Loucy (cell line): Measurements from ENCODE around the gene TAS2R38.

ENCODE experiments used
- H2AFZ ChIP-seq: fragments of 200-600 bp; sonication (generic); 2 replicates; pipeline ENCODE4 v1.6.0; 2016; ENCODE audit warnings: antibody characterized with exemption, mild to moderate bottlenecking, low read length, moderate library complexity
- H3F3A ChIP-seq: fragments of 200-600 bp; 2 replicates; pipeline ENCODE4 v1.6.0; 2016; ENCODE audit warnings: antibody characterized with exemption, low read depth, mild to moderate bottlenecking
- H3K27me3 ChIP-seq: fragments of 200-600 bp; sonication (generic); 2 replicates; pipeline ENCODE4 v1.6.1; 2014; ENCODE audit warnings: low read length, mild to moderate bottlenecking; ENCODE audit not compliant: insufficient read depth, poor library complexity, severe bottlenecking
- H3K36me3 ChIP-seq: fragments of 200-600 bp; sonication (generic); 2 replicates; pipeline ENCODE4 v1.6.1; 2016; ENCODE audit warnings: low read length; ENCODE audit not compliant: insufficient read depth
- H3K4me1 ChIP-seq: fragments of 200-600 bp; sonication (generic); 2 replicates; pipeline ENCODE4 v1.5.1; 2014; ENCODE audit warnings: low read length, mild to moderate bottlenecking; ENCODE audit not compliant: insufficient read depth, poor library complexity, severe bottlenecking
- H3K4me2 ChIP-seq: fragments of 200-600 bp; sonication (generic); 2 replicates; pipeline ENCODE4 v1.6.0; 2014; ENCODE audit warnings: antibody characterized with exemption, low read length, low read depth, mild to moderate bottlenecking; ENCODE audit not compliant: poor library complexity, severe bottlenecking
- H3K4me3 ChIP-seq: fragments of 200-600 bp; sonication (generic); 2 replicates; pipeline ENCODE4 v1.5.1; 2014; ENCODE audit warnings: low read length, mild to moderate bottlenecking, mixed read lengths; ENCODE audit not compliant: poor library complexity, severe bottlenecking
- H3K79me2 ChIP-seq: fragments of 200-600 bp; sonication (generic); 2 replicates; pipeline ENCODE4 v1.6.1; 2014; ENCODE audit warnings: low read length; ENCODE audit not compliant: insufficient read depth
- H3K9ac ChIP-seq: fragments of 200-600 bp; sonication (generic); 2 replicates; pipeline ENCODE4 v1.6.0; 2014; ENCODE audit warnings: mild to moderate bottlenecking, low read depth, low read length, moderate library complexity; ENCODE audit not compliant: poor library complexity, severe bottlenecking
- H3K9me2 ChIP-seq: fragments of 200-600 bp; sonication (generic); replicated peaks from 2 replicates; pipeline ENCODE4 v1.6.1; 2016; ENCODE audit warnings: low read depth, low read length, mixed read lengths
- H3K9me3 ChIP-seq: fragments of 200-600 bp; sonication (generic); 2 replicates; pipeline ENCODE4 v1.6.1; 2014; ENCODE audit warnings: mild to moderate bottlenecking, antibody characterized with exemption, low read length, low read depth; ENCODE audit not compliant: insufficient read depth
- H4K20me1 ChIP-seq: fragments of 200-600 bp; sonication (generic); 2 replicates; pipeline ENCODE4 v1.6.0; 2014; ENCODE audit warnings: antibody characterized with exemption, low read length, mild to moderate bottlenecking; ENCODE audit not compliant: insufficient read depth, poor library complexity, severe bottlenecking
- EZH2phosphoT487 ChIP-seq: fragments of 200-600 bp; IDR thresholded peaks from 2 replicates; pipeline ENCODE4 v1.6.1; 2018; ENCODE audit warnings: antibody characterized with exemption, mild to moderate bottlenecking, moderate library complexity, borderline replicate concordance
- TF ChIP-seq, protein P1 (sequence below): fragments of 200-600 bp; sonication (generic); conservative IDR thresholded peaks from 2 replicates; pipeline ENCODE4 v1.5.1; 2014; ENCODE audit warnings: mild to moderate bottlenecking, antibody characterized with exemption, low read length

The TAS2R38 gene

DNA sequence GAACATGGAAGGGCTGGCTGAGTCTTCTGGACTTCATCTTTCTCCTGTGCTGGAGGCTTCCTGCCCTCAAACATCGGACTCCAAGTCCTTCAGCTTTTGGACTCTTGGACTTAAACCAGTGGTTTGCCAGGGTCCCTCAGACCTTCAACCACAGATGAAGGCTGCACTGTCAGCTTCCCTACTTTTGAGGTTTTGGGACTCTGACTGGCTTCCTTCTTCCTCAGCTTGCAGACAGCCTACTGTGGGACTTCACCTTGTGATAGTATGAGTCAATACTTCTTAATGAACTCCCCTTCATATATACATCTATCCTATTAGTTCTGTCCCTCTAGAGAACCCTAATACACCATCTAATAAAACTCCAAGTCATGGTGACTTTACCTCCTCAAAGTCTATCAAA, 22.8 kb downstream of the TAS2R38 start:
- H3K4me2 ChIP-seq, result no peak overlapping the region

DNA sequence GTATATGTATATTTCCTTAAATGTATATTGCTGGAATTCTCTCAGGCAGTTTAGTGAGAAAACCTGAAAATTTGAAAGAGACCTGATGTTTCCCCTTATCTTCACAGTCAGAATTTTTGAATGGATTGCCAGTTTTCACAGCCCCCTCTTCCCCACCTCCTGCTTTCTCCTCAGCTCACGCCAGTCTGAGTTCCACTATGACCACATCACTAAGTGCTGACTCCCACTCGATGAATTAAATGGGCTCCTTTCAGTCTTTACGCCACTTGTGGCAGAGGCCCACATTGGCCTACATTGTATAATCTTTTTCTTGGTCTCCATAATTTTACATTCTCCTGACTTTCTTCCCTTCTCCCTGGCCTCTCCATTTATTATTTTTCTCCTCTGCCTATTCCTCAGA, 23.7 kb downstream of the TAS2R38 start:
- no peaks in the 10 kb centered on the region for H4K20me1 ChIP-seq
- H3K9me2 ChIP-seq, result no peaks in the 10 kb centered on the region
- H2AFZ ChIP-seq, result no peak overlapping the region
- H3K9me3 ChIP-seq, result no peaks in the 10 kb centered on the region
- TF ChIP-seq, protein P1, sequence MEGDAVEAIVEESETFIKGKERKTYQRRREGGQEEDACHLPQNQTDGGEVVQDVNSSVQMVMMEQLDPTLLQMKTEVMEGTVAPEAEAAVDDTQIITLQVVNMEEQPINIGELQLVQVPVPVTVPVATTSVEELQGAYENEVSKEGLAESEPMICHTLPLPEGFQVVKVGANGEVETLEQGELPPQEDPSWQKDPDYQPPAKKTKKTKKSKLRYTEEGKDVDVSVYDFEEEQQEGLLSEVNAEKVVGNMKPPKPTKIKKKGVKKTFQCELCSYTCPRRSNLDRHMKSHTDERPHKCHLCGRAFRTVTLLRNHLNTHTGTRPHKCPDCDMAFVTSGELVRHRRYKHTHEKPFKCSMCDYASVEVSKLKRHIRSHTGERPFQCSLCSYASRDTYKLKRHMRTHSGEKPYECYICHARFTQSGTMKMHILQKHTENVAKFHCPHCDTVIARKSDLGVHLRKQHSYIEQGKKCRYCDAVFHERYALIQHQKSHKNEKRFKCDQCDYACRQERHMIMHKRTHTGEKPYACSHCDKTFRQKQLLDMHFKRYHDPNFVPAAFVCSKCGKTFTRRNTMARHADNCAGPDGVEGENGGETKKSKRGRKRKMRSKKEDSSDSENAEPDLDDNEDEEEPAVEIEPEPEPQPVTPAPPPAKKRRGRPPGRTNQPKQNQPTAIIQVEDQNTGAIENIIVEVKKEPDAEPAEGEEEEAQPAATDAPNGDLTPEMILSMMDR, result no peak
- no peak for TF ChIP-seq EZH2phosphoT487
- peaks cover 4% of the 10 kb centered on the region for H3K4me1 ChIP-seq
- H3K9ac ChIP-seq, result no peak overlapping the region
- H3K79me2 ChIP-seq, result no peaks in the 10 kb centered on the region
- no peaks in the 10 kb centered on the region for H3K27me3 ChIP-seq
- H3F3A ChIP-seq, result no peaks in the 10 kb centered on the region
- no peaks in the 10 kb centered on the region for H3K36me3 ChIP-seq
- no peak overlapping the region for H3K4me3 ChIP-seq
- no peak overlapping the region for H3K4me2 ChIP-seq

More for the DNA sequence above, 22.8 kb downstream of the TAS2R38 start:
- H3K9me3 ChIP-seq, result no peaks in the 10 kb centered on the region
- H3K4me3 ChIP-seq, result no peak overlapping the region
- no peaks in the 10 kb centered on the region for H3K27me3 ChIP-seq
- no peaks in the 10 kb centered on the region for H4K20me1 ChIP-seq
- no peak overlapping the region for H3K9ac ChIP-seq
- peaks cover 3% of the 10 kb centered on the region; the same call in 1 of the 2 replicates for H3F3A ChIP-seq
- H3K36me3 ChIP-seq, result no peaks in the 10 kb centered on the region
- H3K79me2 ChIP-seq, result no peaks in the 10 kb centered on the region
- H2AFZ ChIP-seq, result no peak overlapping the region
- H3K9me2 ChIP-seq, result no peaks in the 10 kb centered on the region
- TF ChIP-seq EZH2phosphoT487, result no peak
- TF ChIP-seq, protein P1, result no peak
- H3K4me1 ChIP-seq, result peaks cover 9% of the 10 kb centered on the region

DNA sequence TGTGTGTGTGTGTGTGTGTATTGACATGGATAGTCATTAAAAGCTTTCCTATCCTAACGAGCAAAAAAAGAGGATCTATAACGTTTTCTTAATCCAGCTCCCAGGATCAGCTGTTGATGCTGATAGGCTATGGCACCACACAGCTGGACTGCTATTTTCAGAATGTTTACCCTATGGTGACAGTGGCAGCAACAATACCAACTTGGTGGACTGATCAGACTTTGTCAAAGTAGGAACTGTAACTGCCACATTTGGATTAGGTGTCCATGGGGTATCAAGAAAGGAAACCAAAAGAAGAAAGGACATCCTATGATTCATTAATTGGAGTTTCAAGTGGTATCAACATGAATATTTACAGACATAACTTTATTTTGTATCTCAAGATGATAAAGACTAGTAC, 24.1 kb downstream of the TAS2R38 start:
- no peak overlapping the region for H3K9ac ChIP-seq
- H3K9me3 ChIP-seq, result no peaks in the 10 kb centered on the region
- no peaks in the 10 kb centered on the region for H4K20me1 ChIP-seq
- H3K79me2 ChIP-seq, result no peaks in the 10 kb centered on the region
- no peaks in the 10 kb centered on the region for H3K9me2 ChIP-seq
- no peaks in the 10 kb centered on the region for H3K27me3 ChIP-seq
- TF ChIP-seq, protein P1, result no peak
- TF ChIP-seq EZH2phosphoT487, result no peak
- no peak overlapping the region for H3K4me2 ChIP-seq
- H2AFZ ChIP-seq, result no peak overlapping the region
- no peak overlapping the region for H3K4me3 ChIP-seq
- no peaks in the 10 kb centered on the region for H3F3A ChIP-seq
- peaks cover 4% of the 10 kb centered on the region for H3K4me1 ChIP-seq
- no peaks in the 10 kb centered on the region for H3K36me3 ChIP-seq
